ENCODE data around the gene TEPSIN.

The TEPSIN gene

GRCh38 chr17:81250286-81251093, 11.6 kb upstream of the TEPSIN start:
- DNase-seq = no peak

GRCh38 chr17:81249223-81250040, 10.6 kb upstream of the TEPSIN start:
- DNase-seq = no peak

GRCh38 chr17:81248649-81249048, 9.8 kb upstream of the TEPSIN start:
- DNase-seq = no peak

GRCh38 chr17:81247339-81247990, 8.6 kb upstream of the TEPSIN start:
- DNase-seq = no peak

GRCh38 chr17:81246679-81247338, 8.0 kb upstream of the TEPSIN start:
- no peak for DNase-seq

GRCh38 chr17:81246343-81246670, 7.5 kb upstream of the TEPSIN start:
- DNase-seq = no peak

GRCh38 chr17:81245665-81246342, 6.9 kb upstream of the TEPSIN start:
- DNase-seq = no peak

GRCh38 chr17:81245024-81245664, 6.3 kb upstream of the TEPSIN start:
- no peak for DNase-seq

GRCh38 chr17:81244358-81245023, 5.6 kb upstream of the TEPSIN start:
- DNase-seq = no peak

GRCh38 chr17:81243333-81243664, 4.4 kb upstream of the TEPSIN start:
- no peak for DNase-seq

- no peak for DNase-seq
These were observed 3.8 kb upstream of the TEPSIN start for GRCh38 chr17:81242421-81243332.

- peak in 6 of 14 donors; percentile 9 to 60 (median 22) for DNase-seq
These were observed 3.0 kb upstream of the TEPSIN start for GRCh38 chr17:81241648-81242420.

- DNase-seq = no peak
These were observed 2.3 kb upstream of the TEPSIN start for GRCh38 chr17:81241203-81241602.

GRCh38 chr17:81240761-81241160, 1.9 kb upstream of the TEPSIN start:
- no peak for DNase-seq

- no peak for DNase-seq
These were observed 1.1 kb upstream of the TEPSIN start for GRCh38 chr17:81239714-81240555.

- DNase-seq = no peak
These were observed 403 bp downstream of the TEPSIN start for GRCh38 chr17:81238490-81238814.

- DNase-seq = no peak
These were observed 1.0 kb downstream of the TEPSIN start for GRCh38 chr17:81237591-81238489.
